ENCODE results near the gene ASB10. TPM values are rescaled to one million over a fixed set of nuclear protein-coding genes. Genes with fewer than 3 reads are reported as not detected.

Gene ASB10
- total RNA-seq, 1 donor from 2014 or later, result 42.6 TPM

GRCh38 chr7:151173386-151174245, 13.4 kb downstream of the ASB10 start:
- ATAC-seq (ENCODE audit: poor library complexity), result no peak
- DNase-seq, result no peak
- intact Hi-C loops (cut with DNase I), result loop anchor here (2.0 kb wide), 1 partner anchor 49 kb away; no protein-coding TSS in a partner anchor

- DNase-seq (peak; percentile 89), ATAC-seq (ENCODE audit: poor library complexity) (peak; percentile 75)
- intact Hi-C loops (cut with DNase I), result loop anchor here (2.0 kb wide), 1 partner anchor 48 kb away; no protein-coding TSS in a partner anchor
Measured at GRCh38 chr7:151172273-151173141, 14.5 kb downstream of the ASB10 start.

GRCh38 chr7:151168787-151169162, 18.3 kb downstream of the ASB10 start:
- DNase-seq, result no peak
- intact Hi-C loops (cut with DNase I), result no loop called here

GRCh38 chr7:151168003-151168786, 18.9 kb downstream of the ASB10 start:
- DNase-seq (peak; percentile 62), ATAC-seq (ENCODE audit: poor library complexity) (peak; percentile 72)
- intact Hi-C loops (cut with DNase I), result no loop called here

More at GRCh38 chr7:151168787-151169162, 18.3 kb downstream of the ASB10 start:
- ATAC-seq (ENCODE audit: poor library complexity), result no peak

- intact Hi-C loops (cut with DNase I), result no loop called here
- DNase-seq, result no peak
- ATAC-seq (ENCODE audit: poor library complexity), result peak; percentile 42
Measured at GRCh38 chr7:151167197-151167961, 19.7 kb downstream of the ASB10 start, which contains the start of gene GBX1. TSS of gene GBX1 (minus strand) at chr7:151167694. CDS start at chr7:151167548, 146 bp downstream.

- DNase-seq, result no peak
- intact Hi-C loops (cut with DNase I), result no loop called here
- ATAC-seq (ENCODE audit: poor library complexity), result no peak
Measured at GRCh38 chr7:151166629-151167196, 20.3 kb downstream of the ASB10 start.

GRCh38 chr7:151161757-151162156, 25.3 kb downstream of the ASB10 start:
- ATAC-seq (ENCODE audit: poor library complexity) (no peak), DNase-seq (no peak)
- intact Hi-C loops (cut with DNase I), result no loop called here

GRCh38 chr7:151157645-151158329, 29.3 kb downstream of the ASB10 start:
- intact Hi-C loops (cut with DNase I), result no loop called here
- no peak for ATAC-seq (ENCODE audit: poor library complexity)
- DNase-seq, result no peak

GRCh38 chr7:151152643-151153513, 34.2 kb downstream of the ASB10 start:
- no peak for ATAC-seq (ENCODE audit: poor library complexity)
- DNase-seq, result no peak
- intact Hi-C loops (cut with DNase I), result no loop called here

- intact Hi-C loops (cut with DNase I), result no loop called here
- ATAC-seq (ENCODE audit: poor library complexity) (no peak), DNase-seq (no peak)
Measured at GRCh38 chr7:151150388-151150787, 36.7 kb downstream of the ASB10 start.

GRCh38 chr7:151148319-151149259, 38.5 kb downstream of the ASB10 start:
- intact Hi-C loops (cut with DNase I), result no loop called here
- DNase-seq, result no peak
- ATAC-seq (ENCODE audit: poor library complexity), result no peak

GRCh38 chr7:151146761-151147160, 40.3 kb downstream of the ASB10 start:
- intact Hi-C loops (cut with DNase I), result no loop called here
- DNase-seq (no peak), ATAC-seq (ENCODE audit: poor library complexity) (no peak)

- intact Hi-C loops (cut with DNase I), result no loop called here
- ATAC-seq (ENCODE audit: poor library complexity), result no peak
- DNase-seq, result no peak
Measured at GRCh38 chr7:151144387-151144786, 42.7 kb downstream of the ASB10 start.

GRCh38 chr7:151143261-151144015, 43.6 kb downstream of the ASB10 start:
- intact Hi-C loops (cut with DNase I), result no loop called here
- DNase-seq (peak; percentile 47), ATAC-seq (ENCODE audit: poor library complexity) (peak; percentile 51)

GRCh38 chr7:151142686-151143040, 44.4 kb downstream of the ASB10 start:
- ATAC-seq (ENCODE audit: poor library complexity), result peak; percentile 56

More at GRCh38 chr7:151142686-151143040, 44.4 kb downstream of the ASB10 start:
- intact Hi-C loops (cut with DNase I), result no loop called here
- peak; percentile 55 for DNase-seq
